ENCODE results near the gene EPHA2. TPM values are rescaled to one million over a fixed set of nuclear protein-coding genes. Genes with fewer than 3 reads are reported as not detected.

EPHA2 gene
- total RNA-seq, 1 donor from 2014 or later = 28.3 TPM

GRCh38 chr1:16141573-16142336 is 14.1 kb downstream of the EPHA2 start:
- Mint-ChIP-seq H3K27ac (peak overlapping the region; percentile 88), H3K4me3 (ENCODE audit: low read depth) (no peak overlapping the region), H3K36me3 (ENCODE audit: insufficient read depth) (peaks cover 8% of the 10 kb centered on the region)

GRCh38 chr1:16140068-16140596 is 15.7 kb downstream of the EPHA2 start:
- peaks cover 30% of the 10 kb centered on the region for H3K4me1 Mint-ChIP-seq (ENCODE audit: low read depth)
- DNase-seq (ENCODE audit: low spot score, unreplicated experiment) = no peak
- H3K27me3 Mint-ChIP-seq = no peaks in the 10 kb centered on the region
- H3K36me3 Mint-ChIP-seq (ENCODE audit: insufficient read depth) = peaks cover 14% of the 10 kb centered on the region
- no peaks in the 10 kb centered on the region for H3K9me3 Mint-ChIP-seq (ENCODE audit: low read depth)
- H3K27ac Mint-ChIP-seq = no peak overlapping the region
- no peak for TF ChIP-seq CTCF (IDR thresholded peaks at IDR 0.05; ENCODE audit: unreplicated experiment)
- no peak overlapping the region for H3K4me3 Mint-ChIP-seq (ENCODE audit: low read depth)

More at GRCh38 chr1:16141573-16142336, 14.1 kb downstream of the EPHA2 start:
- no peaks in the 10 kb centered on the region for H3K9me3 Mint-ChIP-seq (ENCODE audit: low read depth)
- no peaks in the 10 kb centered on the region for H3K27me3 Mint-ChIP-seq
- no peak for TF ChIP-seq CTCF (IDR thresholded peaks at IDR 0.05; ENCODE audit: unreplicated experiment)
- H3K4me1 Mint-ChIP-seq (ENCODE audit: low read depth) = peaks cover 41% of the 10 kb centered on the region
- DNase-seq (ENCODE audit: low spot score, unreplicated experiment) = no peak

- Mint-ChIP-seq H3K27me3 (no peaks in the 10 kb centered on the region), H3K36me3 (ENCODE audit: insufficient read depth) (peaks cover 16% of the 10 kb centered on the region), H3K27ac (peak overlapping the region; percentile 59), H3K4me1 (ENCODE audit: low read depth) (peaks cover 25% of the 10 kb centered on the region), H3K4me3 (ENCODE audit: low read depth) (no peak overlapping the region), H3K9me3 (ENCODE audit: low read depth) (no peaks in the 10 kb centered on the region)
- no peak for TF ChIP-seq CTCF (IDR thresholded peaks at IDR 0.05; ENCODE audit: unreplicated experiment)
- no peak for DNase-seq (ENCODE audit: low spot score, unreplicated experiment)
These were observed 16.4 kb downstream of the EPHA2 start for GRCh38 chr1:16139473-16139962.

- Mint-ChIP-seq H3K27ac (peak overlapping the region; percentile 63), H3K36me3 (ENCODE audit: insufficient read depth) (peaks cover 17% of the 10 kb centered on the region), H3K4me3 (ENCODE audit: low read depth) (no peak overlapping the region), H3K9me3 (ENCODE audit: low read depth) (no peaks in the 10 kb centered on the region), H3K4me1 (ENCODE audit: low read depth) (peaks cover 20% of the 10 kb centered on the region), H3K27me3 (no peaks in the 10 kb centered on the region)
- TF ChIP-seq CTCF (IDR thresholded peaks at IDR 0.05; ENCODE audit: unreplicated experiment) = no peak
- no peak for DNase-seq (ENCODE audit: low spot score, unreplicated experiment)
These were observed 17.1 kb downstream of the EPHA2 start for GRCh38 chr1:16138772-16139221.

- Mint-ChIP-seq H3K27ac (no peak overlapping the region), H3K4me3 (ENCODE audit: low read depth) (no peak overlapping the region), H3K9me3 (ENCODE audit: low read depth) (no peaks in the 10 kb centered on the region), H3K36me3 (ENCODE audit: insufficient read depth) (peaks cover 17% of the 10 kb centered on the region), H3K4me1 (ENCODE audit: low read depth) (peaks cover 15% of the 10 kb centered on the region), H3K27me3 (no peaks in the 10 kb centered on the region)
- DNase-seq (ENCODE audit: low spot score, unreplicated experiment) = no peak
- no peak for TF ChIP-seq CTCF (IDR thresholded peaks at IDR 0.05; ENCODE audit: unreplicated experiment)
These were observed 17.9 kb downstream of the EPHA2 start for GRCh38 chr1:16137890-16138467.

Measured in progenitor cell of endocrine pancreas (in vitro differentiated cells).